ENCODE data around the gene ROBO1.

GRCh38 chr3:78888635-78889034 is 879.2 kb downstream of the ROBO1 start:
- TF ChIP-seq EZH2 (IDR thresholded peaks at IDR 0.05; ENCODE audit: insufficient read depth, poor library complexity, severe bottlenecking) (no peak), EZH2phosphoT487 (IDR thresholded peaks at IDR 0.05; ENCODE audit: insufficient read depth, low read depth) (no peak)
